Stimulated activated CD4-positive, alpha-beta T cell treated with anti-CD3 and anti-CD28 coated beads, TNF-alpha, amount 100 ng/mL, for 24 hours (primary cell): Measurements from ENCODE around the gene FHIP1A.
"Not testable (repeated sequence)": the region's sequence is repeated elsewhere in the genome, so short reads cannot be mapped to it uniquely, and the experiment has no call there.

Experiments
- DNase-seq, 3 experiments: peaks; one replicate each; pipeline ENCODE4 v3.0.0-alpha.2; 2020; ENCODE audit warnings: low read depth in 3 of 3

FHIP1A gene

GRCh38 chr4:151408630-151409469 is at the start of gene FHIP1A:
FHIP1A (plus strand) TSS chr4:151409176; CDS start chr4:151566260, 157,084 bp downstream.
- DNase-seq, result peak; percentile 62 to 78 (median 64)

DNA sequence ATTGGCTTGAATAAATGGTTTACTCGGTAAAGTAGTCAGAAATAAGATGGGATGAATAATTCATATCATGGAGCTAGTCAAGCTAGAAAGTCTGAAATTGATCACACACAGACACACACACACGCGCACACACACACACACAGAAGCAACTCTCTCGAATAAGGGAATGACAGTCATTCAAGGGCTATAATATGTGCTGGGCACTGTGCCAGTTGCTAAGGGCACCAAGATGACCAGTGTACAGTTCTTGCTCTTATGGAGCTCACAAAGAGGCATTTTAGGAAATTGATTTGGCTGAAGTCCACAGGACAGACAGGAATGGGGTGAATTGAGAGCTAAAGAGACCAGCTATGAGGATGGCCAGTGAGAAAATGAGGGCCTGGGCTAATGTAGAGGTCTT is 49.4 kb upstream of the FHIP1A start:
- DNase-seq, result no peak

DNA sequence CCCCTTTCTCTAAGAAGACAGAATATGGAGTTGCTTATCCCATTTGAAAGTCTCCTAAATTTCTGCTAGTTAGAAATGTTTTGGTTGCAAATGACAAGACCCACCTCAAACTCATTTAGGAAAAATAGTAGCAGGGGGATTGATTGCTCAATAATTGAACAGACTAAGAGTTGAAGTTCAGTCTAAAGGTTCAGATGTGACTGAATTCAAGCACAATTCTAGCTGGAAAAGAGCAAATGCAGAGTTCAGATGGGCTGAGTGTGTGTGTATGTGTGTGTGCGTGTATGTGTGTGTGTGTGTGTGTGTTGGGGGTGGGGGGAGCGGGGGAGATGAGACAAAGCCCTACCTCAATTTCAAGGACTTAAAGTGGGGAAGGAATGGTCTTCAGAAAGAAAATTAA is 47.9 kb upstream of the FHIP1A start:
- DNase-seq, result no peak

- DNase-seq, result no peak
These were observed 47.0 kb upstream of the FHIP1A start for GRCh38 chr4:151361966-151362365.

GRCh38 chr4:151362404-151363164 is 46.4 kb upstream of the FHIP1A start:
- DNase-seq, result peak; percentile 54 to 76 (median 68)

DNA sequence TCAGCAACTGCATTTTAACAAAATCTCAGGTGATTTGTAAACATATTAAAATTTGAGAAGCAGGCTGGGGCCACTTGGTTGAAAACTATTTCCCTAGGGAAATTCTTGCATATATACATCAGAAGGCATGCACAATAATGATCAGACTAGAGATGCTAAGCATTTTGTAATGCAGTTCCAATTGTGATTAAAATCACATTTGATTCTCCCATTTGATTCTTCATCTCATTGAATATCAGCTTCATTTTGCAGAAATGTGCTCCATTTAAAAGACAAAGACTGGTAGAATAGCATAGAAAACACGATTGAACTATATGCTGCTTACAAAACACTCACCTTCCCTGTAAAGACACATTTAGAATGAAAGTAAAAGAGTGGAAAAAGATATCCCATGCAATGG is 32.4 kb upstream of the FHIP1A start:
- DNase-seq, result no peak

GRCh38 chr4:151389311-151389710 is 19.7 kb upstream of the FHIP1A start:
- DNase-seq, result no peak

DNA sequence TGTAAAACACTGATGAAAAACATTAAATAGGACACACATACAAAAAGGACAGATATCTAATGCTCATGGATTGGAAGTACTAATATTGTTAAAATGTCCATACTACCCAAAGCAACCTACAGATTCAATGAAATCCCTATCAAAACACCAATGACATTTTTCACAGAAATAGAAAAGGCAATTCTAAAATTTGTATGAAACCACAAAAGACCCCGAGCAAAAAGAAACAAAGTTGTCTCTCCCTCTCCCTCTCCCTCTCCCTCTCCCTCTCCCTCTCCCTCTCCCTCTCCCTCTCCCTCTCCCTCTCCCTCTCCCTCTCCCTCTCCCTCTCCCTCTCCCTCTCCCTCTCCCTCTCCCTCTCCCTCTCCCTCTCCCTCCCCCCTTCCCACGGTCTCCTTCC is 19.2 kb upstream of the FHIP1A start:
- DNase-seq, result not testable (repeated sequence)

- DNase-seq, result no peak
These were observed 13.1 kb upstream of the FHIP1A start for GRCh38 chr4:151395873-151396272.

GRCh38 chr4:151400343-151400742 is 8.6 kb upstream of the FHIP1A start:
- DNase-seq, result no peak

DNA sequence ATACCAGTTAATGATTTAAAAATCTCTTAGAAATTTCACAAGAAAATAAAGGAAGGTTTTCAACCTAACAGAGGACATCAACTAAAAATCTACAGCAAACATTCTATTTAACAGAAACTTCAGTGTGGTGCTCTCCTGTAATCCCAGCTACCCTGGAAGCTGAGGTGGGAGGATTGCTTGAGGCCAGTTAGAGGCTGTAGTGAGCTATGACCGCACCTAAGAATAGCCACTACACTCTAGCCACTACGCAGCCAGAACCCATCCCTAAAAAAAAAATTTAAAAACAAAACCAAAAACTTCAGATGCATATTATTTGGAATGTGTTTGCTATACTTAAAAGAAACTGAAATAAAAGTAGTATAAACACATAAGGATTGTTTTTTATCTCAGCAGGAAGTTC is 7.2 kb upstream of the FHIP1A start:
- no peak for DNase-seq

- no peak for DNase-seq
These were observed 6.7 kb upstream of the FHIP1A start for GRCh38 chr4:151402145-151402865.

DNA sequence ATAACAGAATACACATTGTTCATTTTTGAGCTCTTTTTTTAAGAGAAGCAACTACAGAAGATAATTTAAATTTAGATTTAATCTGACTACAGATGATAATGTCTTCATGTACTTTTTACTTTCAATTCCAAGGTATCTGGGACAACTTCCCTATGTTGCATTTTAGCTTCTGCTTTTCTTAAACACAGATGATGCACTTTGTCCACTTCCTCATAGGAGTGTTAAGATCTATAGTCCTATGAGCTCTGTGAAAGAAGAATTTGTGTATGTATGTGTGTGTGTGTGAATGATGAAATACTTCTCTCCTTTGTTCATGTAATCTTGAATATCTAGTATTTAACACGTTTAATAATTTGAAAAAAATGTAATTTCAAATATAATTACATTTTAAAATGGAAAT is 5.3 kb upstream of the FHIP1A start:
- DNase-seq, result no peak

DNA sequence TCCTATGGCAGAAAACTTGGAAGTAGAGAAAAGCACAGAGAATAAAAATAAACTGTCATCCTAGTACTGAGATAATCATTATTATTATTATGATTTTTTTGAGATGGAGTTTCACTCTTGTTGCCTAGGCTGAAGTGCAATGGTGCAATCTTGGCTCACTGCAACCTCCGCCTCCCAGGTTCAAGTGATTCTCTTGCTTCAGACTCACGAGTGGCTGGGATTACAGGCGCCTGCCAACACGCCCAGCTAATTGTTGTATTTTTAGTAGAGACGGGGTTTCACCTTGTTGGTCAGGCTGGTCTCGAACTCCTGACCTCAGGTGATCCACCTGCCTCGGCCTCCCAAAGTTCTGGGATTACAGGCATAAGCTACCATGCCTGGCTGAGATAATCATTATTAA is 4.2 kb upstream of the FHIP1A start:
- not testable (repeated sequence) for DNase-seq

GRCh38 chr4:151407018-151407417 is 2.0 kb upstream of the FHIP1A start:
- no peak for DNase-seq

DNA sequence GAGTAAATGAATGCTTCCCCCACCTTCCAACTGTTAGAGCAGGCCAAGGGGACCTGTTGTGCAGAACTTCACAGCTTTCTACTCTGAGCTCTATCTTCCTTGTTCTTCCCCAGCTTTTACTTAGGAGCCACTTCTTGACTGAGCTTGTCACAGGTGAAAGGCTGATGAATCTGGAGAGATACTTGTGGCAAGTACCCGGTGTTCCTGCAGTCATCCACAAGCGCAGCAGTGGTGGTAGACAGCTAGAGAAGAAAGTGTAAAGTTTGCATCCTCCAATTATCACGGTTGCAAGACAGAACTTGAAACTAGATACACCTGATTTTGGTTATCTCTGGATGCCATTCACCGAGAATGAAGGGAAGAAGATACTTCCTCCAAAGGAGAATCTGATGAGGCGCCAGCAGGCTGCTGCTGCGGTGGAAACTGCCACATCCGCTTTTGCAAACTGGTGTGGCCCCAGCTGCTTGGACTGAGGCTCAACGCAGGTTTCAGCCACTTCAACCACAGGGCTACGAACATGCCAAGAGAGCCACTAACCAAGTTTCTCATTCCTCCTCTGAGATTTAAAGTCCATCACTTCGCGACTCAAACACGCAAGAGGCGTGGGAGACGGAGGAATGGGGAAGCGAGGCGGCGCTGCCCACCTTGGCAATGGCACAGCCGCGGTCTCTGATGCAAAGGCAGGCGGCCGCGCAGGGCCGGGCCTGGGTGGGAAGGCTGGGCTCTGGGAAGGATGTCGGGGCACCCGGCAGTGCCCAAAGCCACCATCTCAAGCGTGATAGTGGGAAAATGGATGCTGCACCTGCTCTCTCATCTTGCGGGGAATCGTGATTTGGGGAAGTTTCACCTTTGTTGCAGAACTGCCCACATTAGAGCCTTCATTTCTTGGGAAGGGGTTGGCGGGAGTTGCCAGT is 1.3 kb upstream of the FHIP1A start:
- peak in 1 of 3 experiments; percentile 40 for DNase-seq

DNA sequence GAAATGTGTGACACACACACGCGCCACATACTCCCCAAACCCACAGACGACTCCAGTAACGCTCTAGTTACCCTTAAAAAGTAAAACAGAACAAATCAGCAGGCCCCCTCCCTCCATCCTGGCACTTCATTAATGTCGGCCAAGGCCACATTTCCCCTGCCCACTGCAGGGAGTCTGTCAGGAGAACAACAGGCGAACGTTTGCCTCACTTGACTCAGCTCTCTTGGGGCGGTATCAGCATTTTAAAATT is 671 bp upstream of the FHIP1A start:
- peak in 1 of 3 experiments; percentile 11 for DNase-seq

DNA sequence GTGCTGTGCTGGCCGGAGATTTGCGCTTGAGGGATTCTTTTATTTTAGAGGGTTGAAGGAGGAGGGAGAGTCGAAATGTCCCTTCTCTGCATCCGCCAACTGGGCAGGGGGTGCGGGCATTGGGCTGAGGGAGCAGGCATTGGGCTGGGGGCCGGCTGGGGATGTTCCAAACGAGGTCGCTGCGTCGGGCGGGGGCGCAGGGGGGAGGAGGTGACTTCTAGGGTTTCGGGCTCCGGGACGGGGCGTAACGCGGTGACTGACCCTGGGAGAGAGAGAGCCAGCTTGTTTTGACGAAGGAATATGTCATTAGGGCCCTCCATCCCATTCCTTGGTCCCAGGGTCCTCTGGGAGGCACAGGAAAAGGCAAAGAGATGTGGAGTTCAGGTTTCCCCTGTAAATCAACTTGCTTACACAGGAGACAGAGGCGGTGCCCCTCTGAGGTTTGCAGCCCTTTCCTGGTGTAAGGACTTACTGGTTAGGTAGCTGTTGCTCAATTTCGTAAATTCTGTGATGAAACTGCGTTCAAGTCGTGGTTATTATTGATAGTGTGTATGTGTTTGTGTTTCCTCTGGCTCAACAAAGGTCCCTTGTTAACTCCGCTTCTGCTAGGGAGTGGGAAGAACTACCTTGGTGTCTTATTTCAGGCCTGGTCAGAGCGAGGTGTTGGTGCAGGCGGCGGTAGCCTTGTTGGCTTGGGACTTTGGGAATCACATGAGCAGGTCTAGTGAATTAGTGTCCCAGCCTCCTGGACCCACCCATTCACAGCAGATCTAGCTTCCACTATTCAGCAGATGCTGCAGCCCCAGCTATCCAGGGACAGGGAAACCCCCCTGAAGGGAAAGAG is 716 bp downstream of the FHIP1A start:
- no peak for DNase-seq

- no peak for DNase-seq
These were observed 7.0 kb downstream of the FHIP1A start for GRCh38 chr4:151415978-151416377.

GRCh38 chr4:151417164-151417571 is 8.2 kb downstream of the FHIP1A start:
- no peak for DNase-seq
